Measurements from ENCODE around the gene FXYD3.

GRCh38 chr19:35125270-35125717, 9.7 kb downstream of the FXYD3 start:
- TF ChIP-seq CTCF (conservative IDR thresholded peaks at IDR 0.05; ENCODE audit: low read length) (no peak), EZH2phosphoT487 (IDR thresholded peaks at IDR 0.05; ENCODE audit: borderline replicate concordance, low read depth, low read length) (no peak)

Measured in OCI-LY7 (cell line).